GM19468 (cell line): Measurements from ENCODE around the gene FEZ2.
"Not testable (repeated sequence)": the region's sequence is repeated elsewhere in the genome, so short reads cannot be mapped to it uniquely, and the experiment has no call there.

Experiments used
- ATAC-seq: cut with Tn5 transposase; IDR thresholded peaks from one replicate; pipeline ENCODE4 v1.9.1; 2021; ENCODE audit warnings: mild to moderate bottlenecking, moderate library complexity, moderate number of reproducible peaks; ENCODE audit not compliant: unreplicated experiment; ENCODE audit errors: extremely low read depth

The FEZ2 gene

GRCh38 chr2:36597532-36598377 lies at the start of gene FEZ2:
TSS of gene FEZ2 (minus strand) at chr2:36598168. CDS start at chr2:36598142, 26 bp downstream.
- ATAC-seq, result peak; percentile 97

GRCh38 chr2:36634981-36635597 lies 37.1 kb upstream of the FEZ2 start:
- ATAC-seq, result no peak

DNA sequence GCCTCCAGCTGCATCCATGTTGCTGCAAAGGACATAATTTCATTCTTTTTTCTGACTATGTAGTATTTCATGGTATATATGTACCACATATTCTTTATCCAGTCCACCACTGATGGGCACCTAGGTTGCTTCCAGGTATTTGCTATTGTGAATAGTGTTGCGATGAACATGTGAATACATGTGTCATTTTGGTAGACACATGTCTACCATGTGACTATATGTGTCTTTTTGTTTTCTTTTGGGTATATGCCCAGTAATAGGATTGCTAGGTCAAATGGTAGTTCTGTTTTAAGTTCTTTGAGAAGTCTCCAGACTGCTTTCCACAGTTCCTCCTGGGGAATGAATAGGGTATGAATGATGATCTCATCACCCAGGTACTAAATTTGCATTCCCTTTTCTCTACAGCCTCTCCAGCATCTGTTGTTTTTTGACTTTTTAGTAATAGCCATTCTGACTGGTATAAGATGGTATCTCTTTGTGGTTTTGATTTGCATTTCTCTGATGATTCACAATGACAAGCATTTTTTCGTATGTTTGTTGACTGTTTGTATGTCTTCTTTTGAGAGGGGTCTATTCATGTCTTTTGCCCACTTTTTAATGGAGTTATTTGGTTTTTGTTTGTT lies 35.6 kb upstream of the FEZ2 start:
- ATAC-seq, result no peak

- no peak for ATAC-seq
These were observed 28.8 kb upstream of the FEZ2 start for GRCh38 chr2:36626756-36627155.

- ATAC-seq, result no peak
These were observed 28.1 kb upstream of the FEZ2 start for GRCh38 chr2:36626071-36626470.

GRCh38 chr2:36625304-36625703 lies 27.3 kb upstream of the FEZ2 start:
- ATAC-seq, result no peak

GRCh38 chr2:36620321-36620720 lies 22.4 kb upstream of the FEZ2 start:
- ATAC-seq, result no peak

- peak; percentile 98 for ATAC-seq
These were observed 20.4 kb upstream of the FEZ2 start for GRCh38 chr2:36618381-36618780.

GRCh38 chr2:36616947-36617346 lies 19.0 kb upstream of the FEZ2 start:
- no peak for ATAC-seq

GRCh38 chr2:36615222-36615621 lies 17.3 kb upstream of the FEZ2 start:
- no peak for ATAC-seq

DNA sequence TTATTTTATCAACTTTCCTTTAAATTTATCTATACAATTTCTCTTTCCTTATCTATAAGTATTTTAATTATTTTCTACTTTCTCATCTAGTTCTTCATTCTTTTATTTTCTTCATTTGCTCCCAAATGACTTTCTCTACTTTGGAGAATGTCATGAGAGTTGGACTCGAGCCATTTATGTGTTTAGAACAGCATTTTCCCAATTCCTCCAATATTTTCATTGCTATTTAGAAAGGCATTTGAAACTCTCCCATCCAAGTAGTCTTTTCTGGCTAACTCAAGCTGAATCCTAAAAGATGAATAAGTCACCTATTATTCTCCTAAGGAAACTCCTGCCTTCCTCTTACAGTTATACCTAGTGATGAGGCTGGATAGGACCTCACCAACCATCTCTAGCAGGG lies 15.8 kb upstream of the FEZ2 start:
- no peak for ATAC-seq

DNA sequence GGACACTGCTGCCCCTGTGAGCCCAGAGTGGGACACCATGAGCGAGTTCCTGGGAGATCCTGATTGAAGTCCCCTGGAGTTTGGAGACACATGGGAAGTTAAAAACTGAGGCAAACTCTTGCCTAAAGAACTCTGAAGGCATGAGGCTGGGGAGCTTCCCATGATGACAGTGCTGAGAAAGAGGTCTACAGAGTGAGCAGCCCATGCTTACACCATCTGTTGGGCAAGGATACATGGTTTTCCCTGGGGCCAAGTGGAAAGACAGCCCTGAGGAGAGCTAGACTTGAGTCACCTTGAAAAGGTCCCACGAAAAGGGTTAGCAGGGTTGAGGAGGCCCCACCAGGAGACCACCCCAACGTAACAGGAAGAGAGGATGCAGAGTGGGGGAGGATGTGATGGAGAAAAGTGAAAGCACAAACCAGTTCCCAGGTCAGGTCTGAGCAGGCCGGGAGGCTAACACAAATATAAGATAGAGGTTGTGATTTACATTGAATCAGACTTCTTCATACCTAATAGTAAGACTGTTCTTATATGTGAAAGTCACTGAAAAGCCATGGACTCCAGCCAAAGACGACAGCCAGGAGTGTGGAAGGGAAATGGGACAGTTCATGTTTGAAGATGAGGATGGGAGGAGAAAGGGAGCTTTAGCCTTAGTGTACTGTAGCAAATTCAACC lies 13.5 kb upstream of the FEZ2 start:
- no peak for ATAC-seq

DNA sequence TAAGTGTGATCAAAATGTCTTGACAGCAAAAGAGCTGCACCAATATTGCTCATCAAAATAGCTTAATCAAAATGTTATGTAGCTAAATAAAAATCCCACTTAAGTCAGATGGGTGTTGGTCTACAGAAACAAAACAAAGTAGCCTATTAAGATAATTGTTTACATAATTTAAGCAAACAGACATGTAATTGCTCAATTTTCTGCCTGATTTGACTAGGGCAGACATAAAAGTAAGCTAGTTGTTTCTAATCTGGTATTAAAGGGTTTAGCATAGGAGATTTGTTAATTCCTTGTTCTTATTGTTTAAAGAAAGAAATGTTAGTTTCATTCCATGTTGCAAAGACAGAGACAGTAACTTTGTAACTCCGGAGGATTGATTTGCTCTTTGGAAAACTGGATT lies 11.5 kb upstream of the FEZ2 start:
- ATAC-seq, result no peak

GRCh38 chr2:36607947-36608346 lies 10.0 kb upstream of the FEZ2 start:
- no peak for ATAC-seq

GRCh38 chr2:36606925-36607324 lies 9.0 kb upstream of the FEZ2 start:
- ATAC-seq, result no peak

GRCh38 chr2:36605273-36605672 lies 7.3 kb upstream of the FEZ2 start:
- ATAC-seq, result no peak

DNA sequence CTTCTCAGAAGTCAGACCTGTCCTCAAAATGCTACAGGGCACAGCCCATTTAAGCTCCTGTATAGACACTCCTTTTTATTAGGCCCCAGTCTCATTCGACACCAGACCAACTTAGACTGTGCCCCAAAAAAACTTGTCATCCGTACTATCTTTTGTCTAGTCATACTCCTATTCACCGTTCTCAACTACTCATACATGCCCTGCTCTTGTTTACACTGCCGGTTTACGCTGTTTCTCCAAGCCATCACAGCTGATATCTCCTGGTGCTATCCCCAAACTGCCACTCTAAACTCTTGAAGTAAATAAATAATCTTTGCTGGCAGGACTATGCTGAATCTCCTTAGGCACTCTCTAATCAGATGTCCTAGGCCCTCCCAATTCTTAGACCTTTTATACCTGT lies 5.7 kb upstream of the FEZ2 start:
- ATAC-seq, result not testable (repeated sequence)

DNA sequence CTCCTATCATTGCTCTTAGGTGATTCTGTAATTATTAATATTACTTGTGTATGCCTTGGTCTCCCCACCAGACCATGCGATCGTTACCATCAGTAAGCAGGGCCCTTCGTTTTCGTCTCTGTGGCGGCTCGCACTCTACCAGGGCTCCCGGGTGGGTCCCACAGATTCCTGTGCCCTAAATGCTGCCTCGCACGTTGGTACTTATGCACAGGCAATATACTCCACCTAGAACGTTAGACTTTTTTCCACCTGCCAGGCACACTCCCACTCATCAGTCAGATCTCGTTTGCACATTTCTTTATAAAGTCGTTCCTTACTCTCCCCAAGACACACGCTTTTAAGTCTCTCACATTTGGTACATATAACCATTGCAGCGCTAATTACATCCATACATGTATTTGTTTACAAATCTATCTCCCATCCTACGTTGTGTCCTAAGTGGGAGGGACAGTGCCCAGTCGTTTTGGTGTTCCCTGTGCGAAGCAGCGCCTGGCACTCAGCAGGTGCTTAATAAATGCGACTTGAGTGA lies 901 bp downstream of the FEZ2 start:
- no peak for ATAC-seq

GRCh38 chr2:36596397-36596796 lies 1.6 kb downstream of the FEZ2 start:
- ATAC-seq, result no peak

DNA sequence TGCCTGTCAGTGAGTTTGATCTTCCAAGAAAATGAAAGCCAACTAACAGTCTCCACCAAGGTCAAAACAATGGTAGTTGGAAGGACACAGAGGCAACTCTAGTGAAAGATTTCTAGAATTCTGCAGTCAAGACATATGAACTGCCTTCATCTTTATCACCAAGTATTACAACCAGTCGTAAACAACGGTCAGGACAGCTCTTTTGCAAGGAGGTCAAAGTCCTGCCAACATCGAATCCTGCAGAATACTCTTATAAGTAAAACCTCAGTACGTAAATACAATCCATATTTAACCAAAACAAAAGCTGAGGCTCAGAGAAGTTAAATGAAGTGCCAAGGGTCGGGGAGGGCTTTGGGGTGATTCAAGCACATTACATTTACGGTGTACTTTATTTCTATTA lies 3.1 kb downstream of the FEZ2 start:
- ATAC-seq, result no peak

DNA sequence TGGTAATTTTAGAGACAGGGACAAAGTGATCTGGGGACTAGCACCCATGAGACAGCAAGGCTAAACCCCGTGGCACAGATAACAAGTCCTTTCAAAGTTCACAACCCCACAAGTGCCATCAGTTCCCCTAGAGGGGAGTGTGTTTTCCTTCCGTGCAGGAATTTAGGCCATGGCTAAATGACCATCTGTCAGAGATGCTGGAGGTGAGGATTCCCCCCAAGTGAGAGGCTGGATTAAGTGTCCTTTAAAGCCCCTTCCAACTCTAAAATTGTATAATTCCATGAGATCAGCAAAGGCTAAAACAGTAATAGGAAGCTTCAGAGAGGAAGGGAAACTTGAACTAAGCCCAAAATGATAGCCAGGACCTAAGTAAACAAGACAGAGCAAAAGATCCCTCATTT lies 8.7 kb downstream of the FEZ2 start:
- no peak for ATAC-seq
